HG03575 (cell line): ENCODE measurements around the gene TMEM212.
"Not testable (repeated sequence)": the region's sequence is repeated elsewhere in the genome, so short reads cannot be mapped to it uniquely, and the experiment has no call there.

Experiments
- ATAC-seq: cut with Tn5 transposase; IDR thresholded peaks from one replicate; pipeline ENCODE4 v1.9.1; 2021; ENCODE audit not compliant: unreplicated experiment, insufficient number of reproducible peaks, low FRiP score; ENCODE audit errors: extremely low read depth

TMEM212 gene

GRCh38 chr3:171811295-171811912, 31.7 kb upstream of the TMEM212 start:
- no peak for ATAC-seq

DNA sequence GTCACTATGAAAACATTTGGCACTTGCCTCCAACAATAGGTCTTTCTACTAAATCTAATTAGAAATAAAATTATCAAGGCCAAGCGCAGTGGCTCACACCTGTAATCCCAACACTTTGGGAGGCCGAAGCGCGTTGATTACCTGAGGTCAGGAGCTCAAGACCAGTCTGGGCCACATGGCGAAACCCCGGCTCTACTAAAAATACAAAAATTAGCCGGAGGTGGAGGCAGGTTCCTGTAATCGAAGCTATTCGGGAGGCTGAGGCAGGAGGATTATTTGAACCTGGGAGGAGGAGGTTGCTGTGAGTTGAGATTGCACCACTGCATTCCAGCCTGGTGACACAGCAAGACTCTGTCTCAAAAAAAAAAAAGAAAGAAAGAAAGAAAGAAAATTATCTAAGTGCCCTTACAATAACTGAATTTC, 31.2 kb upstream of the TMEM212 start:
- ATAC-seq, result no peak

GRCh38 chr3:171812811-171813210, 30.3 kb upstream of the TMEM212 start:
- no peak for ATAC-seq

GRCh38 chr3:171813278-171813896, 29.8 kb upstream of the TMEM212 start:
- ATAC-seq, result no peak

GRCh38 chr3:171813897-171814460, 29.2 kb upstream of the TMEM212 start:
- ATAC-seq, result no peak

DNA sequence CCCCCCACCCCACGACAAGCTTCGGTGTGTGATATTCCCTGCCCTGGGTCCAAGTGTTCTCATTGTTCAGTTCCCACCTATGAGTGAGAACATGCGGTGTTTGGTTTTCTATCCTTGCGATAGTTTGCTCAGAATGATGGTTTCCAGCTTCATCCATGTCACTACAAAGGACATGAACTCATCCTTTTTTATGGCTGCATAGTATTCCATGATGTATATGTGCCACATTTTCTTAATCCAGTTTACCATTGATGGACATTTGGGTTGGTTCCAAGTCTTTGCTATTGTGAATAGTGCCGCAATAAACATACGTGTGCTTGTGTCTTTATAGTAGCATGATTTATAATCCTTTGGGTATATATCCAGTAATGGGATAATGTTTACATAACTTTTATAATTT, 28.5 kb upstream of the TMEM212 start:
- ATAC-seq, result not testable (repeated sequence)

DNA sequence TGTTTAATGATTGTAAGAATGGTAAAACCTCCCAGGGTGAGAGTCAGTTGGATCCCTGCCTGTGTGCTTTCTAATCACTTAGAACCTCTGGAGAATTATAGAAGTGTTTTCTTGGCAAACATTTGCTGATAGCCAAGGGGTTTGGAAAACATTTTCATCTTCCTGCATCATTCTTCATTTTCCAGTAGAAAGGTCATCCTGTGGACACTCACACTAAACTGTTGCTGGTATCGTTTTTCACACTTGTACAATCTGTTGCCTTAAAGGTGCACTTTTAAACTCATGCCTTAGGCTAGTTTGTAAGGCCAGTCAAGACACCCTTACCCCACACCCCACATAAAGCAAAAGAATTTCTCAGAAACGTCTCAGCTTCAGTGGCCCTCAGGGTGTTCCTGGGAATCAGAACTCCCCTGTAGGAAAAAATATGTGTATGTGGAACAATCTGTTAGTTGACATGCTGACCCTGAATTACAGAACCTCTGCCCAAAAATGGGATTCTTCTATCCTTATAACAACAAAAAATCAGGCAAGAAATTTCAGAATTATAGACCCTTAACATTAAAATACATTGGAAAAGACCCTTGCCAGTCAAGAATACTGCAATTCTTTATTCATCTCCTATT, 27.1 kb upstream of the TMEM212 start:
- ATAC-seq, result no peak

- ATAC-seq, result no peak
Measured at GRCh38 chr3:171817074-171817800, 25.9 kb upstream of the TMEM212 start.

DNA sequence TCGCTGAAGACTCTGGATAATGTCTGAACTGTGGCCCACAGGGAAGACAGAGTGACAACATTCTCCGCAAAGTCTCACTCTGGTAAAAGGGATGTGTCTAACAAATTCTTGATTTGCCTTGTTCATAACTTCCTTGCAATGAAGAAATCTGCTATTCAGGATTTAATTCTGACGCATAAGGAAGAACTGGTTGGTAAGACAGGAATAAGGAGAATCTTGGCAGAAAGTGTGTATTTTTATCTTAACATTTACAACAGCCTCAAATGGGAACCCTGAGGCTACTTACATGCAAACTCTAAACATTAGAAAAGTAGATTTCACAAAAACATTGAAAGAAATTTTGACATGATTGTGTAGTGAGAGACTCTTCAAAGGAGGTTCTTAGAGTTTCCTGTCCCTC, 22.1 kb upstream of the TMEM212 start:
- ATAC-seq, result no peak

- ATAC-seq, result no peak
Measured at GRCh38 chr3:171821778-171822358, 21.3 kb upstream of the TMEM212 start.

GRCh38 chr3:171822431-171823106, 20.6 kb upstream of the TMEM212 start:
- ATAC-seq, result no peak

DNA sequence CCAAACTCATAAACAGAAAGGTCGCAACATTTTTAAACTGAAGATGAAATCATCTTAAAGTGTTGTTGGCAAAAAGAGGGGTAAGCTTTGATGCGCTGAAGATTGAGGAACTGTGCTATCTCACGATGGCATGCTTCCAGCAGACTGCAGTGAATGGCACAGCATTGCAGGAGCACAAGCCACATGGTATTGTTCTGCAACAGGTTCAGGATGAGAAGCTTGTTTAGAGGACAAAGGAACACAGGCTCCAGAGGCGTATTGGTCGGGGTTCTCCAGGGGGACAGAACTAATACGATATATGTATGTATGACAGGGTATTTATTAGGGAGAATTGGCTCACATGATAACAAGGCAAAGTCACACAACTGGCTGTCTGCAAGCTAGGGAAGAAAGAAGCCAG, 19.0 kb upstream of the TMEM212 start:
- no peak for ATAC-seq

GRCh38 chr3:171824824-171825221, 18.3 kb upstream of the TMEM212 start:
- ATAC-seq, result no peak

DNA sequence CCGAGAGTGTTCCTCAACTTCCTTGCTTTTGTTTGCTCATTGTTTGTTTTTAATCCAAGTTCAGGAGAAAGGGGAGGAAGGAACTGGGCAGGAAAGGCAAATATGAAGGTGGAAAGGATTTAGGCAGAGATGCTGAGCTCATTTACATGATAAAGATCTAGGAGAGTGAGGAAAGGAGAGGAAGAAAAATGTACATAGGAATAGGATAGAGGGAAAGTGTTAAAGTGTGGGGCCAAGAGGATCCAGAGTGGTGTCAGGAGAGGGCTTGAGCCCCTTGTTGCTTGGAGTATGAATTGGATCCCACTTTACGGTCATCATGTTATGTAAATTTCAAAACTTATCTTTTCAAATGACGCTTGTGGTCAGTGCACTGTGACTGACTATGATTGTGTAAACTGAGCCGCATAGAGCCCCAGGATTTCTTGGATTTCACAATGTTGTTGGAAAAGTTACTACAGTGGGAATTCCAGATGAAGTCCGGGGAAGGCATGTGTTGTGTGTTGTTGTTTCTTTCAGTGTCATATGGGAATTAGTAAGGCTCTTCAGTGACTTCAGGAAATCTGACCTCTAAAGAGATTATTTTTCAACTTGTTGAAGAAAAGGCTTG, 17.8 kb upstream of the TMEM212 start:
- ATAC-seq, result no peak

DNA sequence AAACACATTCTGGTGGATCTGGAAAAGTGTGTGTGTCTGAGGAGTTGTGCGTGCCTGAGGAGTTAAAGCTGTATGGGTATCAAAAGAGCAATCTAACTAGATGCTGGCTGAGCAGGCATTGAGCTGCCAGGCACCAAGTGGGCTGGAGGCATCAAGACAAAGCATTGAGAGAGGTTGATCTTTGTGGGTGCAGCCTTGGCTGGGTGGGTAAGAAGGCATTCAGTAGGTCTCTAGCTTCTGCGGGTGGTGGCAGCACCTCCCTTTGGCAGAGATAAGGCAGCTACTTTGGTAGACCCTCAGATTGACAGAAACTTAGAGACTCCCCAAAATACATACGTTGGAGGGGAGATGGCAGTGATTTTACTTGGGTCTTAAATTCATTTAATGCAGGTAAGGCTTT, 15.8 kb upstream of the TMEM212 start:
- no peak for ATAC-seq

- ATAC-seq, result no peak
Measured at GRCh38 chr3:171827836-171828458, 15.2 kb upstream of the TMEM212 start.

GRCh38 chr3:171828902-171829770, 14.0 kb upstream of the TMEM212 start:
- no peak for ATAC-seq
